Gastrocnemius medialis (tissue), 4 donors: ENCODE data around the gene NCKAP1. TPM values are rescaled to one million over a fixed set of nuclear protein-coding genes. Genes with fewer than 3 reads are reported as not detected.

Source experiments
- ATAC-seq, 2 donors: fragments of 150-250 bp; one replicate each; pipeline ENCODE4 v1.9.1; 2016
- DNase-seq, 2 donors: peaks; one replicate each; pipeline ENCODE4 v3.0.0-alpha.2; 2019
- H3K27ac ChIP-seq, 4 donors: fragments of 200-600 bp; sonication (generic); 1 replicate in 1 of 4; 2 replicates in 3 of 4; pipeline ENCODE4 v1.5.1; 2016 to 2018; ENCODE audit warnings: mild to moderate bottlenecking in 2 of 4, moderate library complexity in 1 of 4
- H3K27me3 ChIP-seq, 3 donors: fragments of 200-600 bp; sonication (generic) in 2 of 3; 1 replicate in 1 of 3; 2 replicates in 2 of 3; pipeline versions ENCODE4 v1.5.1 to v1.6.0; 2016 to 2019; ENCODE audit warnings: mild to moderate bottlenecking in 1 of 3, moderate library complexity in 1 of 3
- H3K36me3 ChIP-seq, 2 donors: fragments of 200-600 bp; sonication (generic) in 1 of 2; one replicate each; pipeline ENCODE4 v1.5.1; 2017 to 2018
- H3K4me1 ChIP-seq, 2 donors: fragments of 200-600 bp; sonication (generic) in 1 of 2; one replicate each; pipeline ENCODE4 v1.5.1; 2016 to 2017; ENCODE audit warnings: mild to moderate bottlenecking in 2 of 2
- H3K4me3 ChIP-seq, 4 donors: fragments of 200-600 bp; sonication (generic) in 3 of 4; 1 replicate in 1 of 4; 2 replicates in 3 of 4; pipeline ENCODE4 v1.5.1; 2016 to 2019; ENCODE audit warnings: mild to moderate bottlenecking in 2 of 4
- H3K9me3 ChIP-seq, 3 donors: fragments of 200-600 bp; sonication (generic) in 2 of 3; 1 replicate in 1 of 3; 2 replicates in 2 of 3; pipeline ENCODE4 v1.5.1; 2016 to 2019
- POLR2A ChIP-seq, 2 donors: fragments of 450-650 bp; IDR thresholded peaks; one replicate each; pipeline ENCODE4 v1.6.1; 2017; ENCODE audit warnings: antibody characterized with exemption in 2 of 2, mild to moderate bottlenecking in 2 of 2, moderate library complexity in 2 of 2
- in situ Hi-C, 4 donors: fragments of 200-750 bp; cut with MboI; loops; one replicate each; pipeline versions ENCODE4 v1.15.0 to v1.8.0; 2017; ENCODE audit warnings: low sequenced_read_pairs in 4 of 4
- intact Hi-C: fragments of 100-400 bp; cut with DNase I; formaldehyde crosslinking; loops from one replicate; pipeline ENCODE4 v1.15.1; 2023; ENCODE audit warnings: low total_unique reads
- total RNA-seq, 4 donors: library from RNA; depleted of rRNA; stranded (reverse); fragments of >200 nt; gene quantifications; one replicate each; pipeline versions ENCODE4 v1.1.0 to v1.2.3, GENCODE V29; 2016
- TF ChIP-seq, protein P1 (sequence below), 5 experiments: fragments of 450-650 bp in 3 of 5; fragments of 200-600 bp in 2 of 5; sonication (generic) in 2 of 5; IDR thresholded peaks in 4 of 5; conservative IDR thresholded peaks in 1 of 5; 1 replicate in 4 of 5; 2 replicates in 1 of 5; pipeline ENCODE4 v1.5.1; 2016 to 2019; ENCODE audit warnings: antibody characterized with exemption in 5 of 5, mild to moderate bottlenecking in 3 of 5, moderate library complexity in 3 of 5

The NCKAP1 gene
- total RNA-seq, 4 donors from 2014 or later = 152 to 303 (median 168) TPM

DNA sequence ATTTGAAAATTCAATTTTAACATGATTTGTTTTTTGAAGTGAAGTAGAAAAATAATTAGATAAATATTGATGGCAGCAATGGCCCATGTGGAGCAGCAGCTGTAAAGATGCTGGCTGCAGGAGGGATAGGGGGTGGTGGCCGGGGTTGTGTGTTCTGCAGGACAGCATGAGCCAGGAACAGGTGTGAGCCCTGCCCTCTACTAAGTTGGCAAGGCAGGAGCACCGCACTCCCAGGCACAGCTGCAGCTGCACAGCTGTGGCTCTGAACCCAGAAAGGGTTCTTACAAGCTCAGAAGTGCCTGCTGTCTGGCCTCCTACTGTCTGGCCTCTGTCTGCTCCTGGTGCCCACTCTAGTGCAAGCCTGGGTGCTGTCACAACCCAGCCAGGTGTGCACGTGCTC is 30.3 kb upstream of the NCKAP1 start:
- in situ Hi-C loops (no loop called here), intact Hi-C loops (no loop called here)
- ATAC-seq (no peak), DNase-seq (no peak)
- Histone ChIP-seq H3K4me1 (no peaks in the 10 kb centered on the region), H3K27ac (no peak overlapping the region), H3K4me3 (no peak overlapping the region), H3K36me3 (no peaks in the 10 kb centered on the region), H3K9me3 (no peaks in the 10 kb centered on the region), H3K27me3 (no peaks in the 10 kb centered on the region)
- TF ChIP-seq POLR2A (IDR thresholded peaks at IDR 0.05) = no peak
- TF ChIP-seq, protein P1, sequence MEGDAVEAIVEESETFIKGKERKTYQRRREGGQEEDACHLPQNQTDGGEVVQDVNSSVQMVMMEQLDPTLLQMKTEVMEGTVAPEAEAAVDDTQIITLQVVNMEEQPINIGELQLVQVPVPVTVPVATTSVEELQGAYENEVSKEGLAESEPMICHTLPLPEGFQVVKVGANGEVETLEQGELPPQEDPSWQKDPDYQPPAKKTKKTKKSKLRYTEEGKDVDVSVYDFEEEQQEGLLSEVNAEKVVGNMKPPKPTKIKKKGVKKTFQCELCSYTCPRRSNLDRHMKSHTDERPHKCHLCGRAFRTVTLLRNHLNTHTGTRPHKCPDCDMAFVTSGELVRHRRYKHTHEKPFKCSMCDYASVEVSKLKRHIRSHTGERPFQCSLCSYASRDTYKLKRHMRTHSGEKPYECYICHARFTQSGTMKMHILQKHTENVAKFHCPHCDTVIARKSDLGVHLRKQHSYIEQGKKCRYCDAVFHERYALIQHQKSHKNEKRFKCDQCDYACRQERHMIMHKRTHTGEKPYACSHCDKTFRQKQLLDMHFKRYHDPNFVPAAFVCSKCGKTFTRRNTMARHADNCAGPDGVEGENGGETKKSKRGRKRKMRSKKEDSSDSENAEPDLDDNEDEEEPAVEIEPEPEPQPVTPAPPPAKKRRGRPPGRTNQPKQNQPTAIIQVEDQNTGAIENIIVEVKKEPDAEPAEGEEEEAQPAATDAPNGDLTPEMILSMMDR (IDR thresholded peaks at IDR 0.05 in 4 of 5, conservative IDR thresholded peaks at IDR 0.05 in 1 of 5) = no peak

DNA sequence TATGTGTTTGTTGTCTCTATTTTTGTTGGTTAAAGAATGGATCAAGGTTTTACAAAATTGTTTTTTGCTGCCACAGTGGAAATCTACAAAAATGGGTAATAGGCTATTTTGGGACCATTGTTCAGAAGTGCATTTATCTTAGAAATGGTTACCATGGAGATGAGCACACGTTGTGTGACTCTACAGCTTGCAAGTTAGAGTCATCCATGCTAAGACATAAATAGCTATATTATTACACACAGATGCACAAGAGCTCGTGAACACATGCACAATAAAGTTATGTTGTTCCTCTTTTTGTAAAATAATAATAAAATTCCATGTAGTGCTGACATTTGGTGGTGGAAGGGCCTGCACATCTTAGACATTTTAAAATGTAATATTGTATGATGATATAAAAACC is 24.8 kb upstream of the NCKAP1 start:
- TF ChIP-seq, protein P1 (IDR thresholded peaks at IDR 0.05 in 4 of 5, conservative IDR thresholded peaks at IDR 0.05 in 1 of 5) = no peak
- TF ChIP-seq POLR2A (IDR thresholded peaks at IDR 0.05) = no peak
- no peaks in the 10 kb centered on the region for H3K4me1 ChIP-seq
- H3K27me3 ChIP-seq = no peaks in the 10 kb centered on the region
- DNase-seq (no peak), ATAC-seq (no peak)
- no peak overlapping the region for H3K27ac ChIP-seq
- no peaks in the 10 kb centered on the region for H3K36me3 ChIP-seq
- intact Hi-C loops (no loop called here), in situ Hi-C loops (no loop called here)
- no peaks in the 10 kb centered on the region for H3K9me3 ChIP-seq
- H3K4me3 ChIP-seq = no peak overlapping the region

DNA sequence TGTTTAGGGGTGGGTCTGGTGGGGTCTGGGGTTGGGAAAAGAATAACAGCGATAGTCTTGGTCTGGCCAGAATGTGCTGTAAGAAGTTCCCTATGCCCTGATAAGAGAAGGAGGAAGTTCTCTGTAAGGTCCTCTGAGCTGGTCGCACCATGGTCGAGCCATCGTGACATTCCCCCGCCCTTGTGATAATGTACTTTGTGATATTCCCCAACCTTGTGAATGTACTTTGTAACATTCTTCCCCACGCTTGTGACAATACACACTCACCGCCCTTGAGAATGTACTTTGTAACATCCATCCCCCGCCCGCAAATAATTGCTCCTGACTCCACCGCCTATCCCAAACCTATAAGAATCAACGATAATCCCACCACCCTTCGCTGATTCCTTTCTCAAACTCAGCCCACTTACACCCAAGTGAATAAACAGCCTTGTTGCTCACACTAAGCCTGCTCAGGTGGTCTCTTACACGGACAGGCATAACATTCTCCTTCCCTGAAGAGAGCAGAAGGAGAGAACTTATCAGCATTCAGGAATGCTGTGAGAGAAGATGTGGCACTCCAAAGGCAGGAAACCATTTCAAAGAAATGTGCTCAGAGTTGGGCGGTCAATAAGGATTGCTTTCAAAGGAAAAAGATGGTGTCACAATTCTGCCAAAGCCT is 22.4 kb upstream of the NCKAP1 start:
- no peak for ATAC-seq
- no peak for DNase-seq
- Histone ChIP-seq H3K27me3 (no peaks in the 10 kb centered on the region), H3K4me1 (no peaks in the 10 kb centered on the region), H3K9me3 (no peaks in the 10 kb centered on the region), H3K36me3 (no peaks in the 10 kb centered on the region), H3K27ac (no peak overlapping the region), H3K4me3 (no peak overlapping the region)
- intact Hi-C loops = no loop called here
- TF ChIP-seq, protein P1 (IDR thresholded peaks at IDR 0.05 in 4 of 5, conservative IDR thresholded peaks at IDR 0.05 in 1 of 5) = no peak
- no peak for TF ChIP-seq POLR2A (IDR thresholded peaks at IDR 0.05)
- in situ Hi-C loops = no loop called here

DNA sequence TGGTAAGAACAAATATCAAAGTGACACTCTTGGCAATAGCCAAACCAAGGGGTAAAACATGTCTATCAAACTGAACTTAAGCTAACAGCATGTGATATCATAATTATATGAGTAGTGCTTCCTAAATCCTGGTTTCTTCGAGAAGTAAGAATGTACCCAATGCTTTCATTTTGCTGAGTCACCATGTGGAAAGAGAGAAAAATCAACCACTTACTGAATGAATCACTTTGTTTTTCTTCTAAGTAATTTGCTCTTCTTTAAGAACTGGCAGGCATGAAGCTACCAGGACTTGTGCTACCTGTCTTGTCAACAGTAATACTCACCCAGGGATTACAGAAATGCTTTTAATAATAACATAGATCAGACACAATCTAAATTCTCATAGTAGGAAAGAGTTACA is 21.3 kb upstream of the NCKAP1 start:
- no peak overlapping the region for H3K4me3 ChIP-seq
- in situ Hi-C loops = no loop called here

DNA sequence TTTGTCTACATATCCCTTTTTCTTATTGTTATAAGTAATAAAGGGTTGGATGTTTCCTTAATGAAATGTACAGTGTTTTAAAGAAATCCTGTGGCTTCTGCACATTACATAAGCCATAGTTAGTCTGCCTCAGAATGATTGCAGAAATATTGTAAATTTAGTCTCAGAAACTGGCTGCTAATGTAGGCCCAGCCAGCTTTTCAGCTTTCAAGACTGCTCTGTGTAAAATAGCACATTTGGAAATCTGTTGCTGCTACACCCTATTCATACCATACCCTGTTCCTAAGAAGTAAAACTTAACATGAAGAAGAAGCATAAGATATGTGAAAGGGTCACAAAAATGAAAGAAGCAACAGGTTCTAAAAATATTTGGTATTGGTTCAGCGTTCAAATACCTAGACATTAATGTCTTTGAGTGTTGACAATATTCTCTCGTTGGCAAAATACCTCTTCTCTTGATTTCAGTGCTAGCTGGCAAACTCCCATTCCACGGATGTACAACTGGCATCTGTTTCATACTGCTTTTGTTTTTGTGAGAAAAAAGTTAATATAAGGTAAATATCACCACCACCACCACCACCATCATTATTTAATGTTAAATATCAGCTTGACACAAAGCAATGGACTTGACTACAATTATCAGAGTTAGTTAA is 19.2 kb upstream of the NCKAP1 start:
- no peaks in the 10 kb centered on the region for H3K36me3 ChIP-seq
- ATAC-seq = no peak
- no peak overlapping the region for H3K4me3 ChIP-seq
- in situ Hi-C loops = no loop called here
- TF ChIP-seq, protein P1 (IDR thresholded peaks at IDR 0.05 in 4 of 5, conservative IDR thresholded peaks at IDR 0.05 in 1 of 5) = no peak
- TF ChIP-seq POLR2A (IDR thresholded peaks at IDR 0.05) = no peak
- H3K4me1 ChIP-seq = no peaks in the 10 kb centered on the region
- no peaks in the 10 kb centered on the region for H3K27me3 ChIP-seq
- intact Hi-C loops = no loop called here
- no peaks in the 10 kb centered on the region for H3K9me3 ChIP-seq
- no peak overlapping the region for H3K27ac ChIP-seq
- DNase-seq = no peak

More for the DNA sequence above, 21.3 kb upstream of the NCKAP1 start:
- DNase-seq (no peak), ATAC-seq (no peak)
- intact Hi-C loops = no loop called here
- Histone ChIP-seq H3K9me3 (no peaks in the 10 kb centered on the region), H3K36me3 (no peaks in the 10 kb centered on the region), H3K27ac (no peak overlapping the region), H3K4me1 (no peaks in the 10 kb centered on the region), H3K27me3 (no peaks in the 10 kb centered on the region)
- no peak for TF ChIP-seq POLR2A (IDR thresholded peaks at IDR 0.05)
